ENCODE data around the gene SLC16A8. TPM values are rescaled to one million over a fixed set of nuclear protein-coding genes. Genes with fewer than 3 reads are reported as not detected.

Gene SLC16A8
- total and polyA plus RNA-seq, 2 donors (not counting 1 experiment from before 2014, with no cell fraction given): not detected

DNA sequence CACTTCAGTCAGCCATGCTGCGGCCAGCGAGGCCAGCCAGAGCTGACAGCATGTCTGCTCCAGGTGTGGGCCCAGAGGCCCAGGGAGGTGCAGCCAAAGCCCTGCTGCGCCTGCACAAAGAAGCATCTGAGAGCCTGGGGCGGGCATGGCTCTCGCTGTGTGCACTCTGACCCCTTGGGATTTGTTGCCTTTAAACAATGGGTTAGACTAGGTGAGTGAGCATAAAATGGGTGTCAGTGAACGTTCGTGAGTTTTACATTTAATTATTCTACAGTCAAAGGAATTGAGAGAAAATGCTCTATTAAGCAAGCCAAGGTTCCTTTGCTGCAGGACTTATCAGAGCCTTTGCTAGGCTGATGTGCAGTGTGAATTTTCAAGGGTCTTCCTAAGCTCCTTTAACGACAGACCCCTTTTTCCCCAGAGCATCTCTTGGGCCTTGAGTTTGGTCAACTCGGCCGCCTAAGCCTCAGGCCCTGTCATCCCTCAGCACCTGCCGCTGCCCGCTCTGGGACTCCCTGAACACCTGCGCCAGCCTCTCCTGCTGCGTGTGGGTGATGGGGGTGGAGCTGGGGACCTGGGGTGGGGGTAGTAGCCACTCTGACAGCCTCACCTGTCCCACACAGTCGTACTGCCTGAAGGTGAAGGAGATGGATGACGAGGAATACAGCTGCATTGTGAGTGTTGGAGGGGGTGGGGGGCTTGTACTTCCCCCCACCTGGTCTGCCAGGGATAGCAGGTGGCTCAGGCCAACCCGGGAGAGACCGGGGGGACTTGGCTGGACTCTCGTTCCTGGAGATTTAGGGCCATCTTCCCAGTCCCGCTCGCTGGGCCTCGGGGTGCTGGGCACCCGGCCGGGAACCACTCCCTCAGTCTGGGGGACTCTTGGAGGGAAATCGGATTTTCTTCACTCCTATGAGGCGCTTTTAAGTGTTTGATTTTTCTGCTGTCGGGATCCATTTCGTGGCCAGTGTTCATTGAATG is 10.5 kb downstream of the SLC16A8 start:
- H2AFZ ChIP-seq (ENCODE audit: insufficient read depth, low read depth, low read length, poor library complexity, severe bottlenecking): no peak overlapping the region
- CTCF ChIA-PET: no interaction called here
- no peak overlapping the region for H3K4me2 ChIP-seq (replicated peaks; ENCODE audit: low read depth, low read length, poor library complexity, severe bottlenecking)
- H3K9me3 ChIP-seq (ENCODE audit: control extremely low read depth in 1 of 3, control insufficient read depth in 2 of 3, insufficient read depth in 1 of 3, low read length in 2 of 3): no peaks in the 10 kb centered on the region
- intact Hi-C loops (cut with micrococcal nuclease): no loop called here
- H3K79me2 ChIP-seq (ENCODE audit: control insufficient read depth, insufficient read depth, low read length): no peaks in the 10 kb centered on the region
- no peak for DNase-seq
- H3K9ac ChIP-seq (ENCODE audit: low read length): no peak overlapping the region
- Mint-ChIP-seq H3K4me1 (no peaks in the 10 kb centered on the region), H3K27ac (no peak overlapping the region), H3K4me3 (no peak overlapping the region), H3K9me3 (ENCODE audit: insufficient read depth) (no peaks in the 10 kb centered on the region), H3K27me3 (no peaks in the 10 kb centered on the region)
- no peak overlapping the region for H3K4me3 ChIP-seq (ENCODE audit: control extremely low read depth in 1 of 5, extremely low read depth in 1 of 5, insufficient read depth in 1 of 5, low read depth in 2 of 5, low read length in 4 of 5)
- no peaks in the 10 kb centered on the region for H3K27me3 ChIP-seq (replicated peaks in 1 of 4; ENCODE audit: control extremely low read depth in 1 of 4, control insufficient read depth in 3 of 4, insufficient read depth in 4 of 4, low read length in 3 of 4)
- H3K27ac ChIP-seq (ENCODE audit: low read length in 2 of 2): no peak overlapping the region
- ATAC-seq (ENCODE audit: low read depth): no peak
- no peaks in the 10 kb centered on the region for H4K20me1 ChIP-seq (ENCODE audit: control insufficient read depth, insufficient read depth, low read length, poor library complexity, severe bottlenecking)
- no peaks in the 10 kb centered on the region for H3K4me1 ChIP-seq (ENCODE audit: control insufficient read depth in 2 of 2, insufficient read depth in 2 of 2, low read length in 2 of 2)
- over 99% methylated on average over 18 of the region's 28 CpGs for WGBS (ENCODE audit: insufficient coverage)
- peaks cover 0 to 47% of the 10 kb centered on the region in 2 experiments for H3K36me3 ChIP-seq (replicated peaks in 1 of 2; ENCODE audit: control extremely low read depth in 1 of 2, control insufficient read depth in 1 of 2, extremely low read depth in 1 of 2, insufficient read depth in 2 of 2, low read length in 1 of 2)
- TF ChIP-seq, protein P1, sequence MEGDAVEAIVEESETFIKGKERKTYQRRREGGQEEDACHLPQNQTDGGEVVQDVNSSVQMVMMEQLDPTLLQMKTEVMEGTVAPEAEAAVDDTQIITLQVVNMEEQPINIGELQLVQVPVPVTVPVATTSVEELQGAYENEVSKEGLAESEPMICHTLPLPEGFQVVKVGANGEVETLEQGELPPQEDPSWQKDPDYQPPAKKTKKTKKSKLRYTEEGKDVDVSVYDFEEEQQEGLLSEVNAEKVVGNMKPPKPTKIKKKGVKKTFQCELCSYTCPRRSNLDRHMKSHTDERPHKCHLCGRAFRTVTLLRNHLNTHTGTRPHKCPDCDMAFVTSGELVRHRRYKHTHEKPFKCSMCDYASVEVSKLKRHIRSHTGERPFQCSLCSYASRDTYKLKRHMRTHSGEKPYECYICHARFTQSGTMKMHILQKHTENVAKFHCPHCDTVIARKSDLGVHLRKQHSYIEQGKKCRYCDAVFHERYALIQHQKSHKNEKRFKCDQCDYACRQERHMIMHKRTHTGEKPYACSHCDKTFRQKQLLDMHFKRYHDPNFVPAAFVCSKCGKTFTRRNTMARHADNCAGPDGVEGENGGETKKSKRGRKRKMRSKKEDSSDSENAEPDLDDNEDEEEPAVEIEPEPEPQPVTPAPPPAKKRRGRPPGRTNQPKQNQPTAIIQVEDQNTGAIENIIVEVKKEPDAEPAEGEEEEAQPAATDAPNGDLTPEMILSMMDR (IDR thresholded peaks at IDR 0.05): no peak
- POLR2A ChIA-PET: no interaction called here

DNA sequence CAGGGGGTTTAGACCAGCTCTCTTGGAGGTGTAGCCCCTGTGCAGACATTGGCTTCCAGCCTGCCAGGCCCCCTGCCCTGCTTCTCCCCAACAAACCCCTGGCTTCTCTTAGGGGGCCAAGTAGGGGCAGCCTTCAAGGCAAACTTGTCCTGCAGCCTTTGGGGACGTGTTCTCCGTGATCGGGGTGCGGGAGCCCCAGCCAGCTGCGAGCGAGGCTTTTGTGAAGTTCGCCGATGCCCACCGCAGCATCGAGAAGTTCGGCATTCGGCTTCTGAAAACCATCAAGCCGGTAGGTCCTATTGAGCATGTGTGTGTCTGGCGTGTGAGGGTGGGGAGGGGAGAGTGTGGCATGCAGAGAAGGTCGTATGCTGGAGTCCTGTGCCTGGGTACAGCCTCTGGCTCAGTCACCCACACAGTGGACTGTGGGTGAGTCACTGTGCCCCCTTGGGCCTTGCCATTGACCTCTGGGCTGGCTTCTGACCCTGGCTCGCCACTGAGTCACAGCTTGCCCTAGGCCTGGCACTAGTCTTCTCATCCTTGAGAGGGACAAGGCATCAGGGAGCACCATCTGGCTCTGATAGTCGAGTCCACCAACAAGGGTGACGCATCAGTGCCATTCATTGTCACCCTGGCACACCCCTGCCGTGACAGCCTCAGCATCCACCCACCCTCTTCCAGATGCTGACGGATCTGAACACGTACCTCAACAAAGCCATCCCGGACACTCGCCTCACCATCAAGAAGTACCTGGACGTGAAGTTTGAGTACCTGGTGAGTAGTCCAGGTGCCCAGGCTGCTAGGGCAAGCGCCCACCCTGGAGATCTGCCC is 11.4 kb downstream of the SLC16A8 start:
- no peak overlapping the region for H2AFZ ChIP-seq (ENCODE audit: insufficient read depth, low read depth, low read length, poor library complexity, severe bottlenecking)
- H3K27ac ChIP-seq (ENCODE audit: low read length in 2 of 2): no peak overlapping the region
- no peak overlapping the region for H3K9ac ChIP-seq (ENCODE audit: low read length)
- no peaks in the 10 kb centered on the region for H3K79me2 ChIP-seq (ENCODE audit: control insufficient read depth, insufficient read depth, low read length)
- TF ChIP-seq, protein P1 (IDR thresholded peaks at IDR 0.05): no peak
- TF ChIP-seq EZH2 (IDR thresholded peaks at IDR 0.05; ENCODE audit: borderline replicate concordance, insufficient read depth, low read depth, low read length, poor library complexity, severe bottlenecking): no peak
- H3K9me3 Mint-ChIP-seq (ENCODE audit: insufficient read depth): no peaks in the 10 kb centered on the region
- POLR2A ChIA-PET: no interaction called here
- H3K27ac Mint-ChIP-seq: no peak overlapping the region
- WGBS (ENCODE audit: insufficient coverage): 97% methylated on average over 25 of the region's 25 CpGs
- H3K4me1 ChIP-seq (ENCODE audit: control insufficient read depth in 2 of 2, insufficient read depth in 2 of 2, low read length in 2 of 2): no peaks in the 10 kb centered on the region
- H3K36me3 ChIP-seq (replicated peaks in 1 of 2; ENCODE audit: control extremely low read depth in 1 of 2, control insufficient read depth in 1 of 2, extremely low read depth in 1 of 2, insufficient read depth in 2 of 2, low read length in 1 of 2): peaks cover 0 to 56% of the 10 kb centered on the region in 2 experiments
- CTCF ChIA-PET: interaction anchor here (1.1 kb wide), 1 partner anchor 20 kb away, joined by 5 read pairs; no protein-coding TSS in a partner anchor
- H3K4me3 Mint-ChIP-seq: no peak overlapping the region
- DNase-seq (no peak), ATAC-seq (ENCODE audit: low read depth) (no peak)
- intact Hi-C loops (cut with micrococcal nuclease): no loop called here
- H3K27me3 ChIP-seq (replicated peaks in 1 of 4; ENCODE audit: control extremely low read depth in 1 of 4, control insufficient read depth in 3 of 4, insufficient read depth in 4 of 4, low read length in 3 of 4): no peaks in the 10 kb centered on the region
- no peaks in the 10 kb centered on the region for H3K27me3 Mint-ChIP-seq
- H3K4me1 Mint-ChIP-seq: no peaks in the 10 kb centered on the region
- no peaks in the 10 kb centered on the region for H4K20me1 ChIP-seq (ENCODE audit: control insufficient read depth, insufficient read depth, low read length, poor library complexity, severe bottlenecking)
- H3K4me3 ChIP-seq (ENCODE audit: control extremely low read depth in 1 of 5, extremely low read depth in 1 of 5, insufficient read depth in 1 of 5, low read depth in 2 of 5, low read length in 4 of 5): no peak overlapping the region
- H3K9me3 ChIP-seq (ENCODE audit: control extremely low read depth in 1 of 3, control insufficient read depth in 2 of 3, insufficient read depth in 1 of 3, low read length in 2 of 3): no peaks in the 10 kb centered on the region
- no peak overlapping the region for H3K4me2 ChIP-seq (replicated peaks; ENCODE audit: low read depth, low read length, poor library complexity, severe bottlenecking)
